Sigmoid colon (tissue), 7 donors: Measurements from ENCODE around the gene E2F3. TPM values are rescaled to one million over a fixed set of nuclear protein-coding genes. Genes with fewer than 3 reads are reported as not detected.
"Not testable (repeated sequence)": the region's sequence is repeated elsewhere in the genome, so short reads cannot be mapped to it uniquely, and the experiment has no call there.

Experiments
- DNase-seq: peaks from one replicate; pipeline ENCODE4 v3.0.0-alpha.2; 2019
- H3K27ac ChIP-seq, 4 donors: fragments of 200-600 bp; sonication (generic); one replicate each; pipeline ENCODE4 v1.5.1; 2016 to 2019; ENCODE audit warnings: mild to moderate bottlenecking in 1 of 4
- H3K27me3 ChIP-seq, 3 donors: fragments of 200-600 bp; sonication (generic); one replicate each; pipeline ENCODE4 v1.5.1; 2019; ENCODE audit warnings: mild to moderate bottlenecking in 1 of 3
- H3K36me3 ChIP-seq, 4 donors: fragments of 200-600 bp; sonication (generic); one replicate each; pipeline ENCODE4 v1.5.1; 2016 to 2019
- H3K4me1 ChIP-seq, 4 donors: fragments of 200-600 bp; sonication (generic); one replicate each; pipeline ENCODE4 v1.5.1; 2017 to 2019
- H3K4me3 ChIP-seq, 4 donors: fragments of 200-600 bp; sonication (generic); one replicate each; pipeline ENCODE4 v1.5.1; 2017 to 2019; ENCODE audit warnings: mild to moderate bottlenecking in 2 of 4, moderate library complexity in 1 of 4
- H3K9me3 ChIP-seq, 4 donors: fragments of 200-600 bp in 3 of 4; sonication (generic) in 3 of 4; one replicate each; pipeline versions ENCODE4 v1.5.1 to v1.6.1; 2013 to 2019
- EP300 ChIP-seq, 4 donors: sonication (generic); formaldehyde crosslinking; IDR thresholded peaks; one replicate each; pipeline ENCODE4 v1.6.1; 2017; ENCODE audit warnings: antibody characterized with exemption in 4 of 4
- POLR2A ChIP-seq, 2 donors: fragments of 450-650 bp; IDR thresholded peaks; one replicate each; pipeline ENCODE4 v1.6.1; 2016; ENCODE audit warnings: antibody characterized with exemption in 2 of 2, mild to moderate bottlenecking in 2 of 2, moderate library complexity in 2 of 2
- POLR2AphosphoS5 ChIP-seq, 4 donors: sonication (generic); formaldehyde crosslinking; IDR thresholded peaks; one replicate each; pipeline ENCODE4 v1.6.1; 2017; ENCODE audit warnings: antibody characterized with exemption in 4 of 4
- WGBS, 2 donors: extraction: QIAGEN DNeasy Blood & Tissue Kit; methylation state at CpG; one replicate each; pipeline ENCODE4 v1.1.7; 2013; 5-methylcytosine and 5-hydroxymethylcytosine counted together
- intact Hi-C: fragments of 100-400 bp; cut with DNase I; formaldehyde crosslinking; loops from one replicate; pipeline ENCODE4 v1.15.1; 2023
- polyA plus RNA-seq, 3 donors: library from polyadenylated mRNA; stranded (reverse); fragments of 200-250 nt; gene quantifications; one replicate each; pipeline ENCODE4 v1.2.3, GENCODE V29; 2013
- total RNA-seq, 4 donors: library from RNA; depleted of rRNA; stranded (reverse); fragments of >200 nt; gene quantifications; one replicate each; pipeline ENCODE4 v1.1.0, GENCODE V29; 2016
- TF ChIP-seq, protein P1 (sequence below), 4 experiments: fragments of 450-650 bp in 3 of 4; fragments of 200-600 bp in 1 of 4; IDR thresholded peaks; one replicate each; pipeline ENCODE4 v1.5.1; 2016 to 2019; ENCODE audit warnings: antibody characterized with exemption in 4 of 4, mild to moderate bottlenecking in 3 of 4, moderate library complexity in 2 of 4
- donor health status: healthy with polysubstance abuse.
- donor health status: Bipolar disorder and iron deficiency.
- donor health status: healthy.

E2F3 gene
- total and polyA plus RNA-seq, 7 donors: 2.5 to 6.9 (median 3.0) TPM

DNA sequence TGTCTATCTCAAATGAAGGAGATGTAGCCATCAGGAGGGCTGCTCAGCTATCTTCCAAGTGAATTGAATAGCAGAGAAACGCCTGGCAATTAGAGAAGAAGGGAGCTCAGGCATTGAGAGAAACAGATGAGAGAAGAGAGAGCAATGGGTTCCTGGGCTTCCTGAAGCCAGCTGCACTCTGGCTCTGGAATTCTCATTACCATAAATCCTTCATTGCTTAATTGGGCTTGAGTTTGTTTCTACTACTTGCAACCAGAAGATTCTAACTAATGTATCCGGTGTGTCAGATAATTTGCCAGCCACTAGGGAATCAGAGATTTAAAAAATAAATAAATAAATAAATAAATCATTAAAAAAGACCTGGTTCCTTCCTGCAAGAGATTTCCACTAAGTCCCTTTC, 107.5 kb downstream of the E2F3 start:
- no peak overlapping the region for H3K27ac ChIP-seq
- H3K4me3 ChIP-seq: no peak overlapping the region
- no peaks in the 10 kb centered on the region for H3K9me3 ChIP-seq
- no peaks in the 10 kb centered on the region for H3K27me3 ChIP-seq
- TF ChIP-seq EP300 (IDR thresholded peaks at IDR 0.05): no peak
- TF ChIP-seq, protein P1, sequence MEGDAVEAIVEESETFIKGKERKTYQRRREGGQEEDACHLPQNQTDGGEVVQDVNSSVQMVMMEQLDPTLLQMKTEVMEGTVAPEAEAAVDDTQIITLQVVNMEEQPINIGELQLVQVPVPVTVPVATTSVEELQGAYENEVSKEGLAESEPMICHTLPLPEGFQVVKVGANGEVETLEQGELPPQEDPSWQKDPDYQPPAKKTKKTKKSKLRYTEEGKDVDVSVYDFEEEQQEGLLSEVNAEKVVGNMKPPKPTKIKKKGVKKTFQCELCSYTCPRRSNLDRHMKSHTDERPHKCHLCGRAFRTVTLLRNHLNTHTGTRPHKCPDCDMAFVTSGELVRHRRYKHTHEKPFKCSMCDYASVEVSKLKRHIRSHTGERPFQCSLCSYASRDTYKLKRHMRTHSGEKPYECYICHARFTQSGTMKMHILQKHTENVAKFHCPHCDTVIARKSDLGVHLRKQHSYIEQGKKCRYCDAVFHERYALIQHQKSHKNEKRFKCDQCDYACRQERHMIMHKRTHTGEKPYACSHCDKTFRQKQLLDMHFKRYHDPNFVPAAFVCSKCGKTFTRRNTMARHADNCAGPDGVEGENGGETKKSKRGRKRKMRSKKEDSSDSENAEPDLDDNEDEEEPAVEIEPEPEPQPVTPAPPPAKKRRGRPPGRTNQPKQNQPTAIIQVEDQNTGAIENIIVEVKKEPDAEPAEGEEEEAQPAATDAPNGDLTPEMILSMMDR (IDR thresholded peaks at IDR 0.05): no peak
- no peak for TF ChIP-seq POLR2AphosphoS5 (IDR thresholded peaks at IDR 0.05)
- TF ChIP-seq POLR2A (IDR thresholded peaks at IDR 0.05): no peak
- WGBS, 2 donors: 71 to 83% methylated on average over 2 of the region's 2 CpGs
- H3K4me1 ChIP-seq: no peaks in the 10 kb centered on the region
- H3K36me3 ChIP-seq: no peaks in the 10 kb centered on the region
- intact Hi-C loops: no loop called here
- DNase-seq: no peak

DNA sequence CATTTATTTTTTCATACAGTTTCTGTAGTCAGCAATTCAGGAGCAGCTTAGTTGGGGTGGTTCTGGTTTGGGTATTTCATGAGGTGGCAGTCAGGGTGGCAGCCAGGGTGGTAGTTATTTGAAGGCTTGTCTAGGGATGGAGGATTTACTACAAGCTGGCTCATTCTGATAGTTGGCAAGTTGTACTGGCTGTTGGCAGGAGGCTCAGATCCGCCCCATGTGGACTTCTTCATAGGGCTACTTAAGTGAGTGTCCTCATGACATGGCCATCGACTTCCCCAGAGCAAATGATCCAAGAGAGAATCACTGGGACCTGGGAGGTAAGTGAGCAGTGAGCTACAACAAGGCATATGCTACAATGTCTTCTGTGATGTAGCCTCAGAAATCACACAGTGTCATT, 110.2 kb downstream of the E2F3 start:
- DNase-seq: no peak
- H3K4me1 ChIP-seq: no peaks in the 10 kb centered on the region
- WGBS, 2 donors: 82 to 86% methylated on average over 2 of the region's 2 CpGs
- H3K4me3 ChIP-seq: no peak overlapping the region
- no peaks in the 10 kb centered on the region for H3K36me3 ChIP-seq
- no peaks in the 10 kb centered on the region for H3K9me3 ChIP-seq
- intact Hi-C loops: no loop called here
- H3K27ac ChIP-seq: no peak overlapping the region
- TF ChIP-seq, protein P1 (IDR thresholded peaks at IDR 0.05): no peak
- TF ChIP-seq EP300 (IDR thresholded peaks at IDR 0.05) (no peak), POLR2A (IDR thresholded peaks at IDR 0.05) (no peak), POLR2AphosphoS5 (IDR thresholded peaks at IDR 0.05) (no peak)
- H3K27me3 ChIP-seq: no peaks in the 10 kb centered on the region

DNA sequence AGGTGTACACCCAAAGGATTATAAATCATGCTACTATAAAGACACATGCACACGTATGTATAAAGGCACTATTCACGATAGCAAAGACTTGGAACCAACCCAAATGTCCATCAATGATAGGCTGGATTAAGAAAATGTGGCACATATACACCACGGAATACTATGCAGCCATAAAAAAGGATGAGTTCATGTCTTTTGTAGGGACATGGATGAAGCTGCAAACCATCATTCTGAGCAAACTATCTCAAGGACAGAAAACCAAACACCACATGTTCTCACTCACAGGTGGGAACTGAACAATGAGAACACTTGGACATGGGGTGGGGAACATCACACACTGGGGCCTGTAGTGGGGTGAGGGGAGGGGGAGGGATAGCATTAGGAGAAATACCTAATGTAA, 123.5 kb downstream of the E2F3 start:
- intact Hi-C loops, H3K27ac ChIP-seq, H3K4me1 ChIP-seq, DNase-seq, H3K27me3 ChIP-seq, H3K9me3 ChIP-seq, H3K36me3 ChIP-seq, H3K4me3 ChIP-seq: not testable (repeated sequence)
- 79 to 89% methylated on average over 3 of the region's 3 CpGs for WGBS, 2 donors

DNA sequence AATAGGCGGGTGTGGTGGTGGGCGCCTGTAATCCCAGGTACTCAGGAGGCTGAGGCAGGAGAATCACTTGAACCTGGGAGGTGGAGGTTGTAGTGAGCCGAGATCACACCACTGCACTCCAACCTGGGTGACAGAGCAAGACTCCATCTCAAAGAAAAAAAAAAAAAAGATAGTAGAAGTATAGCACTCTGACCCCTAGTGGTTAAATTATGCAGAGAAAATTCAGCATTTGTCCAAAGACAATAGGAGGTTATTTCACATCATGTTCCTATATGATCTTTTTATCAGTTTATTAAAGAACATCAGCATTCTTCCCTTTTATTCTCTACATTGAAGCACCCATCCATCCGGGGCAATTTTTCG, 127.4 kb downstream of the E2F3 start:
- TF ChIP-seq, protein P1 (IDR thresholded peaks at IDR 0.05): peak; percentile 31 to 50 (median 34)
- not testable (repeated sequence) for DNase-seq, H3K27ac ChIP-seq, H3K9me3 ChIP-seq, H3K4me3 ChIP-seq, H3K36me3 ChIP-seq, H3K27me3 ChIP-seq
- 20 to 30% methylated on average over 5 of the region's 5 CpGs for WGBS, 2 donors
- peaks cover 0 to 13% (median 8%) of the 10 kb centered on the region in 4 donors for H3K4me1 ChIP-seq
- intact Hi-C loops: loop anchor here (1.0 to 2.0 kb wide), 2 partner anchors 237 to 436 kb away; no protein-coding TSS in a partner anchor

DNA sequence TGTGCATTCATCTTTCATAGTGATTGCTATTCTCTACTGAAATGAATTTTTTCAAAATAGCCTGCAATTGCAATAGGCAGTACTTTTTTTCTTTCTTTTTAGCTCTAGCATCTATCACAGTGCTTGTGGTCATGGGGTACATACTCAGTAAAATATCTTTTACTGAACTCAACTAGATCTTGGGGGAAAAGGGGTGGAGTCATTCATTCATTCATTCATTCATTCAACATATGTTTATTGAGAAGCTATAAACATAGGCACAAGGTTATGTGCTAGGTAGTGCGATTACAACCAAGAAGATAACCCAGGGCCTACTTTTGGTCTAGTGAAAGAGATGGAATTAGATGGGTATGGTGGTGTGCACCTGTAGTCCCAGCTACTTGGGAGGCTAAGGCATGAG, 131.2 kb downstream of the E2F3 start:
- intact Hi-C loops: no loop called here

More for the DNA sequence above, 131.2 kb downstream of the E2F3 start:
- TF ChIP-seq, protein P1 (IDR thresholded peaks at IDR 0.05): no peak
- TF ChIP-seq POLR2AphosphoS5 (IDR thresholded peaks at IDR 0.05) (no peak), POLR2A (IDR thresholded peaks at IDR 0.05) (no peak), EP300 (IDR thresholded peaks at IDR 0.05) (no peak)
- Histone ChIP-seq H3K27ac (no peak overlapping the region), H3K36me3 (no peaks in the 10 kb centered on the region), H3K4me1 (peaks cover 0 to 31% (median 21%) of the 10 kb centered on the region in 4 donors), H3K9me3 (no peaks in the 10 kb centered on the region), H3K27me3 (no peaks in the 10 kb centered on the region), H3K4me3 (no peak overlapping the region)
- no peak for DNase-seq
- 94 to 97% methylated on average over 1 of the region's 1 CpG for WGBS, 2 donors
